SK-N-SH treated with all-trans-retinoic acid at 6 μM for 48 hours (cell line): ENCODE data around the gene TREML4.

Source experiments
- ATAC-seq: fragments of 200-7000 bp; cut with Tn5 transposase; 3 replicates; pipeline ENCODE4 v1.9.1; 2020; ENCODE audit warnings: mild to moderate bottlenecking, moderate library complexity
- ARNTL ChIP-seq: fragments of 450-650 bp; formaldehyde crosslinking; IDR thresholded peaks from 2 replicates; pipeline ENCODE4 v1.5.0; 2020; ENCODE audit warnings: low read depth, mild to moderate bottlenecking, moderate library complexity, borderline replicate concordance
- BACH2 ChIP-seq: fragments of 250-450 bp; sonication (Bioruptor Pico); IDR thresholded peaks from 2 replicates; pipeline ENCODE4 v1.9.0; 2021; ENCODE audit warnings: mild to moderate bottlenecking, borderline replicate concordance
- CREB5 ChIP-seq: fragments of 250-450 bp; sonication (Bioruptor Pico); IDR thresholded peaks from 2 replicates; pipeline ENCODE4 v1.5.1; 2020; ENCODE audit warnings: low read depth, mild to moderate bottlenecking, moderate library complexity
- CSDC2 ChIP-seq: fragments of 250-450 bp; sonication (Bioruptor Pico); IDR thresholded peaks from 2 replicates; pipeline ENCODE4 v1.5.0; 2020; ENCODE audit warnings: mild to moderate bottlenecking, moderate library complexity
- CSRNP3 ChIP-seq: fragments of 250-450 bp; sonication (Bioruptor Pico); IDR thresholded peaks from 2 replicates; pipeline ENCODE4 v1.5.1; 2021; ENCODE audit warnings: mild to moderate bottlenecking, moderate library complexity
- ESRRG ChIP-seq: fragments of 250-450 bp; sonication (Bioruptor Pico); IDR thresholded peaks from 2 replicates; pipeline ENCODE4 v1.6.1; 2021; ENCODE audit warnings: mild to moderate bottlenecking
- GLIS3 ChIP-seq: fragments of 250-450 bp; sonication (Bioruptor Pico); IDR thresholded peaks from 2 replicates; pipeline ENCODE4 v1.5.0; 2020; ENCODE audit warnings: mild to moderate bottlenecking, moderate library complexity
- OSR1 ChIP-seq: fragments of 250-450 bp; sonication (Bioruptor Pico); IDR thresholded peaks from 2 replicates; pipeline ENCODE4 v1.8.0; 2022; ENCODE audit warnings: moderate library complexity, mild to moderate bottlenecking, inconsistent platforms
- PATZ1 ChIP-seq: fragments of 250-450 bp; sonication (Bioruptor Pico); IDR thresholded peaks from 2 replicates; pipeline ENCODE4 v1.8.0; 2020; ENCODE audit warnings: mild to moderate bottlenecking, moderate library complexity, borderline replicate concordance
- PPARA ChIP-seq: fragments of 250-450 bp; sonication (Bioruptor Pico); IDR thresholded peaks from 2 replicates; pipeline ENCODE4 v1.5.0; 2020; ENCODE audit warnings: mild to moderate bottlenecking, borderline replicate concordance
- RARB ChIP-seq: fragments of 250-450 bp; sonication (Bioruptor Pico); IDR thresholded peaks from 2 replicates; pipeline ENCODE4 v1.8.0; 2021; ENCODE audit warnings: mild to moderate bottlenecking, moderate library complexity
- SNAI2 ChIP-seq: fragments of 250-450 bp; sonication (Bioruptor Pico); IDR thresholded peaks from 2 replicates; pipeline ENCODE4 v1.5.0; 2020; ENCODE audit warnings: mild to moderate bottlenecking, moderate library complexity
- TCF4 ChIP-seq: fragments of 250-450 bp; sonication (Bioruptor Pico); IDR thresholded peaks from 2 replicates; pipeline ENCODE4 v1.8.0; 2021; ENCODE audit warnings: mild to moderate bottlenecking, moderate library complexity, borderline replicate concordance
- TOX ChIP-seq: fragments of 250-450 bp; sonication (Bioruptor Pico); IDR thresholded peaks from 2 replicates; pipeline ENCODE4 v1.8.0; 2021; ENCODE audit warnings: mild to moderate bottlenecking, moderate library complexity, borderline replicate concordance
- TSHZ2 ChIP-seq: fragments of 250-450 bp; sonication (Bioruptor Pico); IDR thresholded peaks from 2 replicates; pipeline ENCODE4 v1.5.0; 2020; ENCODE audit warnings: mild to moderate bottlenecking, moderate library complexity
- ZC3H10 ChIP-seq: fragments of 250-450 bp; sonication (Bioruptor Pico); IDR thresholded peaks from 2 replicates; pipeline ENCODE4 v1.5.1; 2021; ENCODE audit warnings: mild to moderate bottlenecking, moderate library complexity
- ZFP3 ChIP-seq: fragments of 250-450 bp; sonication (Bioruptor Pico); IDR thresholded peaks from 2 replicates; pipeline ENCODE4 v1.5.0; 2020; ENCODE audit warnings: mild to moderate bottlenecking, moderate library complexity
- ZFP30 ChIP-seq: fragments of 450-650 bp; formaldehyde crosslinking; IDR thresholded peaks from 2 replicates; pipeline ENCODE4 v1.5.0; 2022; ENCODE audit warnings: mild to moderate bottlenecking, moderate library complexity
- ZNF565 ChIP-seq: fragments of 450-650 bp; formaldehyde crosslinking; conservative IDR thresholded peaks from 2 replicates; pipeline ENCODE4 v1.5.0; 2020; ENCODE audit warnings: low read depth, mild to moderate bottlenecking, moderate library complexity
- ZNF70 ChIP-seq: fragments of 450-650 bp; formaldehyde crosslinking; IDR thresholded peaks from 2 replicates; pipeline ENCODE4 v1.5.0; 2020; ENCODE audit warnings: mild to moderate bottlenecking, moderate library complexity
- ZNF8 ChIP-seq: fragments of 450-650 bp; formaldehyde crosslinking; IDR thresholded peaks from 2 replicates; pipeline ENCODE4 v1.5.0; 2020; ENCODE audit warnings: mild to moderate bottlenecking, moderate library complexity

TREML4 gene

GRCh38 chr6:41226752-41227151 lies 1.4 kb upstream of the TREML4 start:
- TF ChIP-seq ZNF70 (CRISPR knock-in tag) (no peak), CREB5 (CRISPR knock-in tag) (no peak), ARNTL (CRISPR knock-in tag) (no peak), SNAI2 (no peak), PPARA (no peak), TOX (CRISPR knock-in tag) (no peak), ZNF565 (no peak), TCF4 (no peak), BACH2 (CRISPR knock-in tag) (no peak), CSDC2 (CRISPR knock-in tag) (no peak), ZC3H10 (CRISPR knock-in tag) (no peak), ZNF8 (no peak), OSR1 (CRISPR knock-in tag) (no peak), RARB (CRISPR knock-in tag) (no peak), ZFP3 (CRISPR knock-in tag) (no peak), TSHZ2 (no peak), ZFP30 (no peak), PATZ1 (no peak), ESRRG (CRISPR knock-in tag) (no peak), GLIS3 (CRISPR knock-in tag) (no peak)
- ATAC-seq = no peak

GRCh38 chr6:41228616-41229015 lies 467 bp downstream of the TREML4 start:
- no peak for TF ChIP-seq TCF4
- TF ChIP-seq ESRRG (CRISPR knock-in tag) = no peak
- TF ChIP-seq TSHZ2 = no peak
- no peak for TF ChIP-seq ZC3H10 (CRISPR knock-in tag)
- TF ChIP-seq OSR1 (CRISPR knock-in tag) = no peak
- no peak for ATAC-seq

GRCh38 chr6:41229721-41230120 lies 1.6 kb downstream of the TREML4 start:
- TF ChIP-seq BACH2 (CRISPR knock-in tag) (no peak), CSDC2 (CRISPR knock-in tag) (no peak), ZNF8 (no peak), ZNF565 (no peak), CSRNP3 (CRISPR knock-in tag) (no peak)
- ATAC-seq = no peak
